ENCODE results near the gene MARCHF3.
A peak's percentile ranks its signal among the peaks of the same experiment; 100 is the strongest.
"Not testable (repeated sequence)": the region's sequence is repeated elsewhere in the genome, so short reads cannot be mapped to it uniquely, and the experiment has no call there.

The MARCHF3 gene

GRCh38 chr5:127046343-127047072 lies 16.1 kb upstream of the MARCHF3 start:
- no peak for DNase-seq

GRCh38 chr5:127042593-127042992 lies 12.2 kb upstream of the MARCHF3 start:
- DNase-seq: peak; percentile 62

- DNase-seq: no peak
Observed at GRCh38 chr5:127041571-127041970, 11.2 kb upstream of the MARCHF3 start.

- peak; percentile 10 for DNase-seq
Observed at GRCh38 chr5:127040796-127041520, 10.6 kb upstream of the MARCHF3 start.

- DNase-seq: no peak
Observed at GRCh38 chr5:127038550-127038949, 8.2 kb upstream of the MARCHF3 start.

- no peak for DNase-seq
Observed at GRCh38 chr5:127031863-127032232, 1.5 kb upstream of the MARCHF3 start.

- DNase-seq: peak; percentile 11
Observed at GRCh38 chr5:127031147-127031862, 947 bp upstream of the MARCHF3 start.

- peak; percentile 83 for DNase-seq
Observed at GRCh38 chr5:127029581-127030258, 638 bp downstream of the MARCHF3 start.

- peak; percentile 70 for DNase-seq
Observed at GRCh38 chr5:127028822-127029457, 1.4 kb downstream of the MARCHF3 start.

GRCh38 chr5:127027539-127027938 lies 2.8 kb downstream of the MARCHF3 start:
- no peak for DNase-seq

- no peak for DNase-seq
Observed at GRCh38 chr5:127026166-127026565, 4.2 kb downstream of the MARCHF3 start.

- no peak for DNase-seq
Observed at GRCh38 chr5:127025467-127025866, 4.9 kb downstream of the MARCHF3 start.

- DNase-seq: no peak
Observed at GRCh38 chr5:127024821-127025220, 5.5 kb downstream of the MARCHF3 start.

- DNase-seq: not testable (repeated sequence)
Observed at GRCh38 chr5:127023552-127024191, 6.7 kb downstream of the MARCHF3 start.

GRCh38 chr5:127022846-127023245 lies 7.5 kb downstream of the MARCHF3 start:
- no peak for DNase-seq

GRCh38 chr5:127019928-127020327 lies 10.4 kb downstream of the MARCHF3 start:
- no peak for DNase-seq

- DNase-seq: not testable (repeated sequence)
Observed at GRCh38 chr5:127016722-127017121, 13.6 kb downstream of the MARCHF3 start.

GRCh38 chr5:127015716-127016115 lies 14.6 kb downstream of the MARCHF3 start:
- no peak for DNase-seq

- DNase-seq: no peak
Observed at GRCh38 chr5:127014573-127014972, 15.8 kb downstream of the MARCHF3 start.

- DNase-seq: no peak
Observed at GRCh38 chr5:127013407-127013806, 17.0 kb downstream of the MARCHF3 start.

GRCh38 chr5:127012916-127013315 lies 17.4 kb downstream of the MARCHF3 start:
- no peak for DNase-seq

Measured in hematopoietic multipotent progenitor cell treated with erythropoietin and hydrocortisone succinate and interleukin-3 and kit ligand, for 6 days (in vitro differentiated cells).